H1 (cell line): ENCODE measurements around the gene SIRT7. TPM values are rescaled to one million over a fixed set of nuclear protein-coding genes. Genes with fewer than 3 reads are reported as not detected.

Source experiments
- CBX8 ChIP-seq: fragments of 300-800, 300-1000 bp; sonication (generic); IDR thresholded peaks from 2 replicates; pipeline ENCODE4 v1.7.1; 2016; ENCODE audit warnings: low read depth, low read length, borderline replicate concordance
- HDAC6 ChIP-seq: IDR thresholded peaks from one replicate; pipeline ENCODE4 v1.7.1; 2012; ENCODE audit warnings: low read depth, mild to moderate bottlenecking, inconsistent platforms, low read length, moderate library complexity
- NANOG ChIP-seq: IDR thresholded peaks from 2 replicates; pipeline ENCODE4 v1.6.1; 2011; ENCODE audit warnings: low read length, low read depth, mild to moderate bottlenecking, inconsistent platforms; ENCODE audit not compliant: insufficient read depth, poor library complexity, severe bottlenecking
- PHF8 ChIP-seq: fragments of 200-600 bp; sonication (generic); conservative IDR thresholded peaks from 2 replicates; pipeline ENCODE4 v1.7.1; 2012; ENCODE audit warnings: low read depth, mild to moderate bottlenecking, inconsistent platforms, low read length, moderate library complexity
- POLR2AphosphoS5 ChIP-seq: IDR thresholded peaks from 2 replicates; pipeline ENCODE4 v1.6.1; 2011; ENCODE audit warnings: low read depth, low read length
- SRF ChIP-seq: IDR thresholded peaks from 2 replicates; pipeline ENCODE4 v1.6.1; 2011; ENCODE audit warnings: mild to moderate bottlenecking, low read depth, low read length, moderate library complexity
- TAF1 ChIP-seq: IDR thresholded peaks from 2 replicates; pipeline ENCODE4 v1.6.1; 2011; ENCODE audit warnings: mild to moderate bottlenecking, low read depth, low read length
- polyA plus RNA-seq, 7 experiments: library from polyadenylated mRNA; depleted of rRNA in 3 of 7; stranded (reverse) in 5 of 7; unstranded in 2 of 7; fragments of >200 nt in 5 of 7; fragments of 200-250 nt in 2 of 7; gene quantifications; 1 replicate in 5 of 7; 2 replicates in 1 of 7; 4 replicates in 1 of 7; pipeline versions ENCODE4 v1.2.1 to v1.2.3, GENCODE V29; 2011 to 2013; ENCODE audit warnings: missing spikeins in 2 of 7, mixed read lengths in 2 of 7
- total RNA-seq: library from RNA; stranded (reverse); fragmentation: NEBNext Ultra II Directional; extraction: Animal tissue kit (Norgen Biotek cat#: 25700); gene quantifications from 2 replicates; pipeline ENCODE4 v1.2.1, GENCODE V29; 2021
- TF ChIP-seq, protein P1 (sequence below), 3 experiments: IDR thresholded peaks; 1 replicate in 2 of 3; 2 replicates in 1 of 3; pipeline versions ENCODE4 v1.5.1 to v1.6.1; 2011; ENCODE audit warnings: low read length in 3 of 3, mild to moderate bottlenecking in 3 of 3, inconsistent platforms in 2 of 3, low read depth in 1 of 3, moderate library complexity in 1 of 3; ENCODE audit not compliant: insufficient read depth in 1 of 3; ENCODE audit errors: control extremely low read depth in 1 of 3

SIRT7 gene
- total and polyA plus RNA-seq, 2 of the 8 experiments (the other 6 are each of a cell fraction or from before 2014, with no cell fraction given) = 5.8 to 16.6 TPM

DNA sequence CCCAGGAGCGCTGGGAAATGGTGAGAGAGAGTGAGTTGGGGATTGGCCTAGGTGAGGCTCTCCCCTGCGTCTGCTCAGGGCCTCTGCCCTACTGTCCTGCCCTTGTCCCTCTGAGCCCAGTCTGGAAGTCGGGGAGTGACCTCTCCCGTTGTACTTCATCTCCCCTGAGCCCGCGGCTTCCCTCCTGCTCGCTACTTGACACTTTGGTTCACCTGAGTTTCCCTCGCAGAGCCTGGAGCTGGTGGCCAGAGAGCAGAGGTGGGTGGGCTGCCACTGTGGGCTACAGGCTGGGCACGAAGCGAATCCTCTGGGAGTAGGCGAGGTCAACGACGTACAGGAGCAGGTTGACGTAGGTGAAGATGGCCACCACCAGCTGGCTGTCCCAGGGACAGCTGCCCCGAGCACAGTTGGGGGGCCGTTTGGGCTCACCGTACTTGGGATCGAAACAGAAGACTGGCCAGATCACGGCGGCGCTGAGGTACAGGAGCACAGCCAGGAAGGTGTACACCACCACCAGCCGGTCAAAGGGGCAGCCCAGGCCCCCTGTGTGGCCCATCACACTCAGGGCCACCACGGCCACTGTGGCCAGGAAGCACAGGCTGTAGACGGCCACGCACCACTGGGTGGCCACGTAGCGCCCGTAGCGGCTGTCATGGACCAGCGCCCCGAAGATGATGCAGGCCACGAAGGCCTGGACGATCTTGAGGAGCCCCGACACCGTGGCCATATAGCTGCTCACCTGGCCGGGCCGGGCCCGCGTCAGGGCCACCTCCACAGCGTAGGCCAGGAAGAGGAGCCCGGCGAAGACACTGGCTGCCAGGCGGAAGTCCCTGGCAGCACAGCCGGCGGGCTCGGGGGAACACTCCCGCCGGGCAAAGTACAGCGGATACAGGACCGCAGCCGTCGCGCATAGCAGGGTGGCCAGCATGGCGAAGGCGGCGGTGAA lies 22.8 kb upstream of the SIRT7 start (continued):
- TF ChIP-seq HDAC6 = no peak
- no peak for TF ChIP-seq NANOG
- no peak for TF ChIP-seq CBX8
- no peak for TF ChIP-seq PHF8
- no peak for TF ChIP-seq SRF
- TF ChIP-seq TAF1 = no peak
- TF ChIP-seq POLR2AphosphoS5 = no peak
- TF ChIP-seq, protein P1, sequence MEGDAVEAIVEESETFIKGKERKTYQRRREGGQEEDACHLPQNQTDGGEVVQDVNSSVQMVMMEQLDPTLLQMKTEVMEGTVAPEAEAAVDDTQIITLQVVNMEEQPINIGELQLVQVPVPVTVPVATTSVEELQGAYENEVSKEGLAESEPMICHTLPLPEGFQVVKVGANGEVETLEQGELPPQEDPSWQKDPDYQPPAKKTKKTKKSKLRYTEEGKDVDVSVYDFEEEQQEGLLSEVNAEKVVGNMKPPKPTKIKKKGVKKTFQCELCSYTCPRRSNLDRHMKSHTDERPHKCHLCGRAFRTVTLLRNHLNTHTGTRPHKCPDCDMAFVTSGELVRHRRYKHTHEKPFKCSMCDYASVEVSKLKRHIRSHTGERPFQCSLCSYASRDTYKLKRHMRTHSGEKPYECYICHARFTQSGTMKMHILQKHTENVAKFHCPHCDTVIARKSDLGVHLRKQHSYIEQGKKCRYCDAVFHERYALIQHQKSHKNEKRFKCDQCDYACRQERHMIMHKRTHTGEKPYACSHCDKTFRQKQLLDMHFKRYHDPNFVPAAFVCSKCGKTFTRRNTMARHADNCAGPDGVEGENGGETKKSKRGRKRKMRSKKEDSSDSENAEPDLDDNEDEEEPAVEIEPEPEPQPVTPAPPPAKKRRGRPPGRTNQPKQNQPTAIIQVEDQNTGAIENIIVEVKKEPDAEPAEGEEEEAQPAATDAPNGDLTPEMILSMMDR (IDR thresholded peaks at IDR 0.05; ENCODE audit: control extremely low read depth in 1 of 3, insufficient read depth in 1 of 3, low read depth in 1 of 3, low read length in 3 of 3) = no peak
